Measurements from ENCODE around the gene ZNF804A.

Gene ZNF804A

DNA sequence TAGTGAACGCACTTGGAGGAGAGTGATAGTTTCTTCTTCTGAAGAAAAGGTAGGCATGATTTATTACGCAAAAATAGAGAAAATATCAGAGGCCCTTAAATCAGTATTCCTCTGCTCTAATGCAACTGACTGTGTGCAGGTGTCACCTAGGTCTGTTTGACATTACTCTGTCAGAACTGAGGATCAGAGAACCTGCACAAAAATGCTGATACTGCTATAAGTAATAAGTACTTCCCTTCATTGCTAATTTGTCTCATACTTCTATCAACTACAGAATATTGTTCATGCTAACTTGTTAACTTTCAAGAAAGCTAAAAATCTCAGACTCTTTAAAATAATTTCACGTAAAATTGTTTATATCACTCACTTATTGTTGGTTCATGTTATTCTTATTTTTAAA lies 358.5 kb downstream of the ZNF804A start (continued):
- TF ChIP-seq, protein P1, sequence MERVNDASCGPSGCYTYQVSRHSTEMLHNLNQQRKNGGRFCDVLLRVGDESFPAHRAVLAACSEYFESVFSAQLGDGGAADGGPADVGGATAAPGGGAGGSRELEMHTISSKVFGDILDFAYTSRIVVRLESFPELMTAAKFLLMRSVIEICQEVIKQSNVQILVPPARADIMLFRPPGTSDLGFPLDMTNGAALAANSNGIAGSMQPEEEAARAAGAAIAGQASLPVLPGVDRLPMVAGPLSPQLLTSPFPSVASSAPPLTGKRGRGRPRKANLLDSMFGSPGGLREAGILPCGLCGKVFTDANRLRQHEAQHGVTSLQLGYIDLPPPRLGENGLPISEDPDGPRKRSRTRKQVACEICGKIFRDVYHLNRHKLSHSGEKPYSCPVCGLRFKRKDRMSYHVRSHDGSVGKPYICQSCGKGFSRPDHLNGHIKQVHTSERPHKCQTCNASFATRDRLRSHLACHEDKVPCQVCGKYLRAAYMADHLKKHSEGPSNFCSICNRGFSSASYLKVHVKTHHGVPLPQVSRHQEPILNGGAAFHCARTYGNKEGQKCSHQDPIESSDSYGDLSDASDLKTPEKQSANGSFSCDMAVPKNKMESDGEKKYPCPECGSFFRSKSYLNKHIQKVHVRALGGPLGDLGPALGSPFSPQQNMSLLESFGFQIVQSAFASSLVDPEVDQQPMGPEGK (CRISPR knock-in tag; IDR thresholded peaks at IDR 0.05; ENCODE audit: borderline replicate concordance), result no peak

DNA sequence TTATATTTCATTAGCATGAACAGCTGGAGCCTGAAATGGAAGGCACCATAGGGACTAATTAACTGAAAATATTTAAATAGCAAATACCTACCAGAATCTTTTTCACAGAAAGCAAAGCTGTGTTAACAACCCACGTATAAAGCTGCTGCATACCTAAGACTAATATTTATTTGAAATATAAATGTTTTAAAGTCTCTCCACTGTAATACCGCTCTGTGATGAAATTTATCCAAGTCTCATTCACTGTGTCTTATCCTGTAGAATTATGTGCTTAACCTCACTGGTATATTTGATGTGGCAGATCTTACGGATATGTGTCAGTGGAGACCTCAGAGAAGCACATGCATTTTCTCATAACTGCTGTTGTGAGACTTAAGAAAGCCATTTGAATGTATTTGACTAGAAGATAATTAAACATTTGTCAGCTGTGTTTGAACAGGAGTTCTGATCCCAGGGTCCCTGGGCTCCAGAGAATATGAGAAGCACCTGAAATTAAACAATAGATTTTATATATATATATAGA lies 373.3 kb downstream of the ZNF804A start:
- TF ChIP-seq, protein P1 (CRISPR knock-in tag; IDR thresholded peaks at IDR 0.05; ENCODE audit: borderline replicate concordance), result no peak
- no peak for ATAC-seq

Data from SK-N-SH treated with all-trans-retinoic acid at 6 μM for 48 hours (cell line).